Lower leg skin (tissue), 3 donors: ENCODE measurements around the gene CYP26A1.

ENCODE experiments used
- CTCF ChIP-seq, 3 donors: fragments of 450-650 bp; IDR thresholded peaks; one replicate each; pipeline ENCODE4 v1.5.1; 2016; ENCODE audit warnings: antibody characterized with exemption in 3 of 3, mild to moderate bottlenecking in 3 of 3, moderate library complexity in 2 of 3
- POLR2A ChIP-seq, 2 donors: fragments of 450-650 bp; IDR thresholded peaks; one replicate each; pipeline ENCODE4 v1.6.1; 2016 to 2017; ENCODE audit warnings: antibody characterized with exemption in 2 of 2, mild to moderate bottlenecking in 1 of 2, moderate library complexity in 1 of 2

DNA sequence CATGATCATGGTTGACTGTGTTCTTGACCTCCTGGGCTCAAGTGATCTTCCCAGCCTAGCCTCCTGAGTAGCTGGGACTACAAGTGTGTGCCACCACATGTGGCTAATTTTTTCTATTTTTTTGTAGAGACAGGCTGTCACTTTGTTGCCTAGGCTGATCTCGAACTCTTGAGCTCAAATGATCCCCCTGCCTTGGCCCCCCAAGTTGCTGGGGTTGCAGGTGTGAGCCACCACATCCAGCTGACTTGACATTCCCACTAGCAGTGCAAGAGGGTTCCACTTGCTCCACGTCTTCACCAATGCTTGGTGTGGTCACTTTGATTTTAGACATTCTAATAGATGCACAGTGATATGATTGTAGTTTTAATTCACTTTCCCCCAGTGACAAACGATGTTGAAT is 25.1 kb downstream of the CYP26A1 start:
- TF ChIP-seq CTCF (IDR thresholded peaks at IDR 0.05) (no peak), POLR2A (IDR thresholded peaks at IDR 0.05) (no peak)
